ENCODE results near the gene ADSL. TPM values are rescaled to one million over a fixed set of nuclear protein-coding genes. Genes with fewer than 3 reads are reported as not detected.
"Not testable (repeated sequence)": the region's sequence is repeated elsewhere in the genome, so short reads cannot be mapped to it uniquely, and the experiment has no call there.

Gene ADSL
- total and polyA plus RNA-seq, 2 of the 8 experiments (the other 6 are each of a cell fraction or from before 2014, with no cell fraction given) = 197 to 218 TPM

DNA sequence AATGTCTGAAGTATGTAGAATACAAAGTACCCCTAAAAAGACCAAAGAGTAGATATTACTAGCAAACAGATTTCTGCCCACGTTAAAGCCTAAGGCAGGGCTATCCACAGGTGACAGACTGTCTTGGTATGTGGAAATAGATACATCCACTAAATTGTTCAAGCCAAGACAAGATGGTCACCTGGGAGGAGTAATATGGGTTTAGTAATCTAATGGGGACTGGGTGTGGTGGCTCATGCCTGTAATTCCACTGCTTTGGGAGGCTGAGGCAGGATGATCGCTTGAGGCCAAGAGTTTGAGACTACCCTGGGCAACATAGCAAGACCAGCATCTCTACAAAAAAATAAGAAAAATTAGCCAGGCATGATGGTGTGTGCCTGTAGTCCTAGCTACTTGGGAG is 31.6 kb downstream of the ADSL start (continued):
- TF ChIP-seq KDM1A (IDR thresholded peaks at IDR 0.05; ENCODE audit: borderline replicate concordance, low read length) = no peak
- TF ChIP-seq BCL11A (IDR thresholded peaks at IDR 0.05; ENCODE audit: low read depth in 2 of 2, low read length in 2 of 2) = no peak
- TF ChIP-seq POLR2A (IDR thresholded peaks at IDR 0.05; ENCODE audit: control extremely low read depth in 1 of 2, low read depth in 2 of 2, low read length in 2 of 2) = no peak
- no peak for TF ChIP-seq EGR1 (IDR thresholded peaks at IDR 0.05; ENCODE audit: borderline replicate concordance, low read depth, low read length)
- TF ChIP-seq ZNF274 (IDR thresholded peaks at IDR 0.05; ENCODE audit: borderline replicate concordance, extremely low read depth, low read length) = no peak
- TF ChIP-seq RBBP5 (IDR thresholded peaks at IDR 0.05; ENCODE audit: borderline replicate concordance, low read depth, low read length) = no peak
- TF ChIP-seq ASH2L (IDR thresholded peaks at IDR 0.05; ENCODE audit: low read length) = no peak

DNA sequence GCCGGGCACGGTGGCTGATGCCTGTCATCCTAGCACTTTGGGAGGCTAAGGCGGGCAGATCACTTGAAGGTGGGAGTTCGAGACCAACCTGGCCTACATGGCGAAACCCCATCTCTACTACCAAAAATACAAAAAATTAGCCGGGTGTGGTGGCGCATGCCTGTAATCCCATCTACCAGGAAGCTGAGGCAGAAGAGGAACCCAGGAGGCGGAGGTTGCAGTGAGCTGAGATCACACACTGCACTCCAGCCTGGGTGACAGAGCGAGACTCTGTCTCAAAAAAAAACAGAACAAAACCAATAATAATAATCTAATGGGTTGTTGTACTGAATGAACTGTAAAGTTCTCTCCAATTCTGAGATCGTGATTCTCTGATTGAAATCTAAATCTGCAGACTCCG is 32.1 kb downstream of the ADSL start:
- not testable (repeated sequence) for H3K27ac ChIP-seq (ENCODE audit: low read depth, low read length); H3K79me2 ChIP-seq (ENCODE audit: control insufficient read depth in 1 of 2, insufficient read depth in 2 of 2, low read length in 2 of 2); H2AK5ac ChIP-seq (ENCODE audit: low read depth, low read length); H2BK20ac ChIP-seq (ENCODE audit: low read length); H3K18ac ChIP-seq (ENCODE audit: extremely low read depth, low read length); H3K9ac ChIP-seq (replicated peaks in 1 of 4; ENCODE audit: extremely low read depth in 1 of 4, low read depth in 3 of 4, low read length in 3 of 4); FAIRE-seq; H3K79me1 ChIP-seq (ENCODE audit: low read depth, low read length); H4K5ac ChIP-seq (ENCODE audit: insufficient read length, low read depth, low read length); H3K4me2 ChIP-seq (ENCODE audit: insufficient read depth in 1 of 2, low read depth in 2 of 2, low read length in 2 of 2); H3K4ac ChIP-seq (replicated peaks; ENCODE audit: insufficient read length, low read depth, low read length); H2BK15ac ChIP-seq (ENCODE audit: low read length); H4K8ac ChIP-seq (ENCODE audit: extremely low read depth, insufficient read depth, low read length); H2BK120ac ChIP-seq (replicated peaks; ENCODE audit: low read depth, low read length); H4K91ac ChIP-seq (replicated peaks; ENCODE audit: insufficient read length, low read length); H3K36me3 ChIP-seq (ENCODE audit: control insufficient read depth in 2 of 4, insufficient read depth in 4 of 4, low read length in 3 of 4); H4K20me1 ChIP-seq (replicated peaks in 1 of 2; ENCODE audit: control insufficient read depth in 1 of 2, insufficient read depth in 2 of 2, low read length in 2 of 2); H3K56ac ChIP-seq (replicated peaks; ENCODE audit: insufficient read length, low read depth, low read length); H2BK5ac ChIP-seq (ENCODE audit: low read depth, low read length); H3K4me3 ChIP-seq (ENCODE audit: extremely low read depth in 1 of 4, insufficient read depth in 2 of 4, low read depth in 3 of 4, low read length in 4 of 4); H3K9me3 ChIP-seq (ENCODE audit: insufficient read depth in 2 of 2, low read depth in 1 of 2, low read length in 1 of 2); H2BK12ac ChIP-seq (ENCODE audit: low read depth, low read length); H3K23ac ChIP-seq (ENCODE audit: insufficient read length); H3K23me2 ChIP-seq (ENCODE audit: low read depth, low read length); DNase-seq (ENCODE audit: low read depth in 1 of 2, low spot score in 2 of 2); H3K4me1 ChIP-seq (replicated peaks in 1 of 4; ENCODE audit: control insufficient read depth in 3 of 4, insufficient read depth in 4 of 4, low read length in 3 of 4); H3K14ac ChIP-seq (ENCODE audit: insufficient read length); H2AFZ ChIP-seq (ENCODE audit: low read length); H3K27me3 ChIP-seq (replicated peaks in 1 of 4; ENCODE audit: control insufficient read depth in 3 of 4, extremely low read depth in 1 of 4, insufficient read depth in 3 of 4, low read length in 3 of 4)
- 94% methylated on average over 11 of the region's 11 CpGs; no CpG with 5 or more reads in 1 of the 2 experiments for WGBS, 2 experiments (ENCODE audit: extremely low coverage in 1 of 2, insufficient coverage in 1 of 2, insufficient read length in 1 of 2, insufficient replicate concordance in 2 of 2, low coverage in 1 of 2, low lambda C conversion rate in 2 of 2, missing lambda C conversion rate in 1 of 2)
- ChIA-PET CTCF (ENCODE audit: partially characterized antibody) (interaction anchor here (1.0 to 1.3 kb wide), 2 partner anchors 30 to 268 kb away, joined by 3 to 4 read pairs; no protein-coding TSS in a partner anchor), POLR2A (ENCODE audit: partially characterized antibody) (interaction anchor here (1.1 to 1.3 kb wide), 3 partner anchors 8 to 18 kb away, joined by 3 to 5 read pairs (median 3); partner anchors contain the start of gene SGSM3)

Measured in H1 (cell line).